ENCODE measurements around the gene OSBPL5.

OSBPL5 gene

DNA sequence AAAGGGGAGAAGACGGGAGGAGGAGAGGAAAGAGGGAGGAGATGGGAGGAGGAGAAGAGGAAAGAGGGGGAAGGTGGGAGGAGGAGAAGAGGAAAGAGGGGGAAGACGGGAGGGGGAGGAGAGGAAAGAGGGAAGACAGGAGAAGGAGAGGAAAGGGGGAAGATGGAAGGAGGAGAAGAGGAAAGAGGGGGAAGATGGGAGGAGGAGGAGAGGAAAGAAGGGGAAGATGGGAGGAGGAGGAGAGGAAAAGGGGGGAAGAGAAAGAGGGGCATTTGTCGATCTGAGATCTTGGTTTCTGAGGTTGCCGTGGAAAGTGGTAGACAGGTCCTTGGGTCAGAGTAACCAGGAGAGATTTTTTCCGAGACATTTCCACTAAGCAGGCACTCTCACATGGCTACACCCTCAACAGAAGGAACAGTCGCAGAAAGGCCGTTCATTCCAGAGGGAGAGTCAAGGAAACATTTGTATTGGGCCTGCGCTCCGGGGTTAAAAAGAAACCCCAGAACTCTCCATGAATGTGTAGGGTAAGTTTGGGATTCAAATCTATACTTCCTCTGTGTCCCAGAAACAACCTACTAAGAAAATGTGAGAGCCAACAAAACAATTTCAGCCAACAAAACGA lies 68.1 kb downstream of the OSBPL5 start:
- DNase-seq, result no peak

DNA sequence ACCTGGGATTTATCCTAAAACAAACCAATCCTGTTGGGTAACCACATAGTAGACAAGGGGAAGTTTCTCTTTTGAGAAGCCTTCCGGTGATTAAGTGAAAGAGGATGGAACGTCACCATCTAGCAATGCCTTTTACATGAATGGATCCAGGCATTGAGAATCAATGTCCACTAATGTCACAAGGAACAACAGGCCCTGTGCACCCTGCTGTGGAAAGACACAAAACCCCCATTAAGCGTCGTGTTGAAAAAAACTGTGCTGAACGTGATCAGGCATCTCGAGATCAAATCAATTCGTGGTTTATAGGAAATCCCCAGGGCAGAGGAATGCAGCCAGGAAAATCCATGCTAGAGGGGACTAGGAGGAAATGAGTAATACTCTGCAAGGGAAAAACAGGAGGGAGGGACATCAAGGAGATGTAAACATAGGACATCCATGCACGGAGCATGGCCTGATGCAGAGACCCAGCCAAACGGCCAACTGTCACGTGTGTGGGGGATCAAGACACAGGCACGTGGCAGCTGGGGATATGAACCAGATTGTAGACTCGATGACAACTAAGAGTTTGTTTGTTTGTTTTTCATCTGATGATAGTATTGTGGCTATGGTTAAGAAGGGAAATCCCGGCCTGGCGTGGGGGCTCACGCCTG lies 69.3 kb downstream of the OSBPL5 start:
- no peak for DNase-seq

DNA sequence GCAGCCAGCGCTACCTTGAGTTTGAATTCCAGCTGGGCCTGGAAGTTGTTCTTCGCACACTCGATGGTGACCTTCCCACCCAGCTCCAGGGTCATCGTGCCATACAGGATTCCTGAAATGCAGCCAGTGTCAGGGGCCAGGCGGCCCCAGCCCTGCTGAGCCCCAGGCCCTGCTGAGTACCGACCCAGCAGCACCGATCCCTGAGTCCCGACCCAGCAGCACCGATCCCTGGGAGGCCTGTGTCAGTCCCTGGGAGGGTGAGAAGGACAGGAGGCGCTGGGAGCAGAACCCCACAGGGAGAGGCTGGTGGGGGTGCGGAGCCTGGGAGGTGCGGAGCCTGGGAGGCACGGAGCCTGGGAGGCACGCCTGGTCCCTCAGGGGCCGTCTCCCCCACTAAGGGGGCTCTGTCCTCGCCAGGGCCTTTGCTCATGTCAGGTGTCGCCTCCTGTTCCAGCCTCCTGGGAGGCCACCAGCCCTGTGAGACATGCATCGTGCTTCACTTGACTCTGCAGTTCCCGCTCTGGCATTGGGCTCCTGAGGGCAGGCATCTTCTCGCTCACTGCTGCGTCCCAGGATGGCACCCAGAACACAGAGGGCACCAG lies 70.8 kb downstream of the OSBPL5 start:
- DNase-seq, result no peak

DNA sequence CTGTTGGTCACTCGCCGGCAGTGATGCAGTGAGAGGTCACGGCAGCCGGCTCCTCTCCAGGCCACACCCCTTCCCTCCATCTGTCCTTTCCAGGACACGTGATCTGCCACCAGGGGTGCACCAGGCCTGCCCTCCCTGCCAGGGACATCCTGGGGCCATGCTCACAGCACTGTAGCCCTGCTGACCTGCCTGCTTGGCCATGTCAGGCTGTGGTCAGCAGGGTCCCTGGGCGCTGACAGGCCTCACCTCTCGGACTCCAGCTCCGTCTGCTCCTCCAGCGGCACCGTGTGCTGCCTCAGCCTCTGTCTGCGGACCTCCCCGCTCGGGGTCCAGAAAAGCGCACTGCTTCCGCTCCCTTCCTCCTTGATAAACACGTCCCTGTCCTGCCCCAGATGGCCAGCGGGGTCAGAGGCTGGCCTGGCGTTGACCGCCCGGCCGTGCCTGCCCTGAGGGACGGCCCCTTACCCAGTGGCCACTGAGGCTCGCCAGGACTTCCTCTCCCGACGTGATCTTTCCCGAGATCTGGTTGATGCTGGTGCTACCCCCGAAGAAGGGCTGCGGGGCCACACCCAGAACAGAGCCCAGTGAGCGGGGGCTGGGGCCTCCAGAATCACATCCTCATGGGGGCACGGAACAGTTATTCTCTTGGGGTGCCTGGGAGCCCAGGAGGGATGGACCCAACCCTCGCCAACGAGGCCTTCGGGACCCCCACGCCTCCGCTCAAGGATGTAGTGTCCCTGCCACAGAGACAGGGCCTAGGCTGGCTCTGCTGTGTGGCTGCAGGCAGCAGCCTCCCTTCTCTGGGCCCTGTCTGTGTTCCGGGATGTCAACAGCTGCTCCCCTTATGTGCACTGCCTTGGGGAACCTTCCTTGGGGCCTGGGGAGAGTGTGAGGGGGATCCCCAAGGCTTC lies 71.6 kb downstream of the OSBPL5 start:
- DNase-seq, result no peak

DNA sequence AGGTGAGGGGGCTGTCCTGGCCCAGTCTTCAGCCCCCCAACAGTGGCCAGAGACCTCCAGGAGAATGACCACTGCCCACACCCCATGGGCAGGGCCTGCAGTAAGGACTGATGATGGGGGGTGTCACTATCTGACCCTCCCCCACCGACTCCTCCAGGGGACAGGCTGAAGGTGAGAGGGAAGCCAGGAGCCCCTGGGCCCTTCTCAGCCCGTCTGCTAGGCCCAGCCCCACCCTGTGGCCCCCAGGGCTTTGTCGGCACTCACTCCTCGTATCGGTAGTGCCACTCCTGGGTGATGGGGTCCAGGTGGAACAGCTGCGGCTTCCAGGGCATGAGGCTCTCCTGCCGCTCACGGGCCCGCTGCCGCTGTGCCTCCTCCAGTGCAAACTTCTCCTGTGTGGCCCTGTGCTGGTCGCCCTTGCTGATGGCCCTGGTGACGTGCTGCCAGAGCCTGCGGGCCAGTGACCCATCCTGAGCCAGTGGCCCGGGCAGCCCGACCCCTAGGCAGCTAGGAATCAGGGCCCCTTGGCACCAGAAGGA lies 72.4 kb downstream of the OSBPL5 start:
- DNase-seq, result no peak

DNA sequence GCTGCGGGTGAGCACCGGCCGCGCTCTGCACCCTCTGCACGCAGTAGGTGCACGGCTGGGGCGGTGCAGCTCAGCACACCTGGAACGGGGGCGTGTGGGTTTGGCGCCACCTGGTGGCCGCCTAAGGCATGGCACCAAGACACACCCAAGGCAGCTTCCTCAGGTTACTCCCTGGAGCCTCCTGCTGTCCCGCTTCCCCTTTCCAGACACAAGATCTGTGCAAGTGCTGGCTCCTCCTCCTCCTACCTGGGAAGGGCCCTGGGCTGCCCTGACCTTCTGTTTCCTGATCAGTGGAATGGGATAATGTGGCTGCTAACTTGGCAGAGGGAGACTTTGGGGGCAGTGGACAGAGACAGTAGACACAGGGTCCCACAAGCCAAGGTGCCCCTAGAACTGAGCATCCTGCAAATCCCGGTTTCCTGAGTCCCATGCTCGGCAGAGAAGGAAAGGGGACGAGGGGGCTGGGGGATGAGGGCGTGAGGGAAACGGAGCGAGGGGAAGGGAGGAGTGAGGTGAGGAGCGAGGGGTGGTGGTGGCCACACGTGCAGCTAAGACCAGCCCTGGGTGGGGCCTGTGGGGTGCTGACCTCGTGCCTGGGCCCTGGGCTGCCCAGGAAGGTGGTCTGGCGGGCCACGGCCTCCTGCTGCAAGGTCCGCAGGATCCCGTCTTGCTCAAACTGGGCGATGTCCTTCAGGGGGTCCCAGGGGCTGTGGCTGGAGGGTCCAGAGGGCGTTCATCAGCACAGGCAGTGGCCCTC lies 73.1 kb downstream of the OSBPL5 start:
- DNase-seq, result peak; percentile 45 to 72 (median 62)

DNA sequence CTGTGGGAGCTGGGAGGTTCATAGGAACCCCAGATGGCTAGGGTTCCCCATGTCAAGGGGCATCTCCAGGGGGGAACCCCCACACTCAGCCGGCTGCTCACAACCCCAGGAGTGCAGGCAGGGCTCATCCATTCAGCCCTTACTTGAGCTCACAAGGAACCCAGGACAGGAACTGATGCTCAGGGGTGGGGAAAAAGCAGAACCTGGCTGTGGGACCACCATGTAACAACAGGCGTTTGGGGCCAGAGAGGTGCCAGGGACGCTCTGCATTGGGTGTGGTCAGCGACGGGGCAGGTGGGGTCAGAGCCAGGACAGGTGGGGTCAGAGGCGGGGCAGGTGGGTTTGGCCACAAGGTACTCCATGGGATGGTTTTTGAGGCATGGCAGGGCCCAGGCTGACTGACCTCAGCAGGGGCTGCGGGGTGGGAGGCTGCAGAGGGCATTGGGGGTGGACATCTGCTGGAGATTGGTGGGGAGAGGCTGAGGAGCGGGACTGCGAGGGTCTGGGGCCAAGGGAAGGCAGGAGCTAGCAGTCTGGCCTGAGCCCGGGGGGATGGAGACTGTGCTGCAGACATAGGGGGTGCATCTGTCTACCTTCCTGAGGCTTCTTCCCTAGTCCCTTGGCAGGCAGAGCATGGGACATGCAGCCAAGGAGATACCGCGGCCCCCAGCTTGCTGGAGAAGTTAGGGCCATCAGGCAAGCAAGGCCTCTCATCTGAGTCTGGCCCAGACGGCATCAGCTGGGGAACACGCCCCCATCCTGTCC lies 73.8 kb downstream of the OSBPL5 start:
- DNase-seq, result no peak

DNA sequence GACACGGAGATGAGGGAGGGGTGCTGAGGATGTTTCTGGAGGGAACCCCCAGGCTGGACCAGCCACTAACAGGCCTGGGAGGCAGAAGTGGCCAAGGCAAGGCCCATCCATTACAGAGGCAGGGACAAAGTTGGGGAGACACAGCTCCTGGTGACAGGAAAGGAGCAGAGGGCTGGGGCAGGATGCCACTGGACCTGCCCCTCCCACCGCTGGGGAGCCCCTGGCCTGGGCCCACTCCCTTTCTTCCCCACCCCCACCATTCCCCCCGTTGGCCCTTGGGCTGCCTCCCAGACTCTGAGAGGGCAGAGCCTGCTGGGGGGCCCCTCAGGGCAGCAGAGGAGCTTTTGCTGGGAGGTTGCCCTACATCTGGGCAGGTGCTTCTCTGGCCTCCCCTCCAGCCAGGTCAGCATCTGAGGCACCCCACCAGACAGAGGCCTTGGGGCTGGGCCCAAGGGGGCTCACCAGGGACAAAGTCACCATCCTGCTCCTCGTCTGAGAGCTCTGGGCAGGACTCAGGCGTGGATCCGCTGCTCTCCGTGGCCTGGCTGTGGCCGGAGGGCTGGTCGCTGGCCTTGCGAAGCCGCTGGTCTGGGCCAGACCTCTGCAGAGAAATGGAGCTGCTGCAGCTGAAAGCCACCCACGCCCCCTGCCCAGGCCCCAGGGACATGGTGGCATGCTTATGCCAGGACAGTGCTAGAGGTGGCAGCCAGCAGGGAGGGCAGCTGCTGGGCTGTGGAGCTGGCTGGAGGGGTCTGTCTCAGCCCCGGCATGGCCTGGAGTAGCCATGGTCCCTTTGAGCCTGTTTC lies 74.8 kb downstream of the OSBPL5 start:
- no peak for DNase-seq

DNA sequence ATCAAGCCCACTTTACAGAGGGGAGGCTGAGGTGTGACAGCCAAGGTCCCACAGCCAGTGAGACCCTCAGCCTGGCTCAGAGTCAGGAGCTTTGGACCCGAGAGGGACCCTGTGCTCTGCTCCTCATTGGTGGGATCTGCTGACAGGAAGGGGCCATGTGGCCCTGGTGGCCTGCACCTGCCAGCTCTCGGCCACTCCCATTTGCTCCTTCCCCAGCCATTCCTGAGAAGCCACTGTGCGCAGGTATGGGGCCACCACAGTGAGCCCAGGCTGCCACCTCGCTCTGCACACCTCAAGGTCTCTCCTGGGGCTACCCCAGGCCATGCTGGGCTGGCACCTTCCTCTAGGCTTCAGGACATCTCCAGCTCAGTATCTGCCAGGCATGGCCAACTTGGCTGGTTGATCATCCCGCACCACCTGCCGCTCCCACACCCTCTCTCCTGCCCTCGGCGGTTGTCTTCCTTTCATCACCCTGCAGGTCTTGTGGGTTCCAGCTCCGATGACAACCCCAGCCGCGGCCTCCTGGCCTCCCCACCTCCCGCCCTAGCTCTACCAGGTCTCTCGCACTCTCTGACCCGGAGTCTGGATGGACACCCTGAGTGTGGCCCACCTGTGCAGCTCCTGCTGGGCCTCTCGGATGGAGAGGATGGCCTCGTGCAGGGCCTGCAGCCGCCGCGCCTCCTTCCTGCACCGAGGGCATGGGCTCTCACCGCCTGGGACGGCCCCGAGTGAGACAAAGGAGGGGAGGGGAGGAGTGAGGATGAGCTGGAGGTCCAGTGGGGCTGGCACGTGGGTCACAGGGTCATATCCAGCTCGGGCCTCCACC lies 75.7 kb downstream of the OSBPL5 start:
- DNase-seq, result no peak

DNA sequence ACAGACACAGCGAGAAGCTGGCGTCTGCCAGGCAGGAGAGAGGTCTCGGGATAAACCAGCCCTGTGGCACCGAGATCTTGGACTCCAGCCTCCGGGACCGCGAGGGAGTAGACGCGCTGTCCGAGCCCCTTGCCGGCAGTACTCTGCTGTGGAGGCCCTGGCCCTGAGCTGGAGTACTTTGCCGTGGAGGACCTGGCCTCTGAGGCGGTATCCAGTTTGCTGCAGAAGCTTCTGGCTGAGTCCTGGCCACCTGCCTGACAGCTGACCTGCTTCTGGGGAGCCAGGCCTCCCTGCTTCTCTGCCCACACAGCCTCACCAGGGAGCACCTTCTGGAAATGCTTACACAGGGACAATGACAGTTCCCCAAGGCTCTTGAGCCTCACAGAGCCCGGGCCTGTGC lies 76.3 kb downstream of the OSBPL5 start:
- DNase-seq, result no peak

DNA sequence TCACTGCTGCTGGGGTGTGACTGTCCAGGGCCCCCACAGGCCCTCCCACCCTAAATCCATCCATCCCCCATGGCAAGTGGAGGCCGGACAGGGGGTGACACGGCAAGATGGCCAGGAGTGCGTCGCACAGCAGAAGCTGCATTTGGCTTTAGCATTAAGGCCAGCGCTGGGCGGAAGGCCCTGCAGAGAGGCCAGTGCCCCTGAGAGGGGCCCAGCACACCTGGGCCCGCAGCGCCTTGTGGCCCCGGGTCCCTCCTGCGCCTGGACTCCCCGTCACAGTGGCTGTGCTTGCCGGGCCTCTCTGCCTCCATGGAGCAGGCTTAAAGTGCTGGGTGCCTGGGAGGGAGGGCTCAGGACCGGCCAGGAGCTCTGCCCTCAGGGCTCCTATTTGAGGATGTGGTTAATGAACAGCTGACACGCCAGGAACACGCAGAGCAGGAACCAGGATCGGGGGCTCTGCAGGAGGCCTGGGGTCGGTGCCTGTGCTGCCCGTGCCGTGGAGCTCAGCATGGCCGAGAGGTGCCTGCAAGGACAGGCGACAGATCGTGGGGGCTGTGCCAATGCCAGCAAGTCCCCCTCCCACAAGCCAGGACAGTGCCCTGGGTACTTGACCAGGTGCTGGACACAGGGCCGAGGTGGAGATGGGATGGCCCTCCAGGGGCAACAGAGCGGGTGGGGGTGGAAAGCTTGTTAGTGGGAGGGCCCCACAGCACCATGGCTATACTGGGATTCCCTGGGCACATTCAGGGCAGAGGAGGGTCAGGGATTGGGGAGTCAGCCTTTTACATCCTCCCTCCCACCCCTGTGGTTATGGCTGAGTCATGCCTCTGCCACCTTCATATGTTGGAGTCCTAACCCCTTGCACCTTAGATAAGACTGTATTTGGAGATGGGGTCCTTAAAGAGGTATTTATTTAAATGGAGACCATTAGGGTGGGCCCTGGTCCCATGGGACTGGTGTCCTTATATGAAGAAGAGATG lies 77.0 kb downstream of the OSBPL5 start:
- DNase-seq, result no peak

DNA sequence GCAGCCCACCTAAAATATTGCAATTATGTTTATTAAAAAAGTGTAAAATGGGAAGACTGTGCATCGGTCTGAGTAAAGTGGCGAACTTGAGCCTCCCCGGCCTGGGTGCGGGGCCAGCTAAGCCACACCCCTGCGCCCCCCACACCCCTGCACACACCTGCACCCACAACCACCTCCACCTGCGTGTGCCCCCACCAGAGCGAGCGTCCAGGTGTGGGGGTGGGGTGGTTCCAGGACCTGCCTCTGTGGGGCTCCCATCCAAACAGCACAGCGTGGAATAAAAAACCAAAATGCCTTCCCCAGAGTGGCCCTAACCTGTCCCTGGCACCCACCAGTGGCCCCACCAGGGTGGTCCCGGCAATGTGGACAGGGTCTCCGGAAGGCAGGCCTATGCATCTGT lies 77.7 kb downstream of the OSBPL5 start:
- DNase-seq, result no peak

DNA sequence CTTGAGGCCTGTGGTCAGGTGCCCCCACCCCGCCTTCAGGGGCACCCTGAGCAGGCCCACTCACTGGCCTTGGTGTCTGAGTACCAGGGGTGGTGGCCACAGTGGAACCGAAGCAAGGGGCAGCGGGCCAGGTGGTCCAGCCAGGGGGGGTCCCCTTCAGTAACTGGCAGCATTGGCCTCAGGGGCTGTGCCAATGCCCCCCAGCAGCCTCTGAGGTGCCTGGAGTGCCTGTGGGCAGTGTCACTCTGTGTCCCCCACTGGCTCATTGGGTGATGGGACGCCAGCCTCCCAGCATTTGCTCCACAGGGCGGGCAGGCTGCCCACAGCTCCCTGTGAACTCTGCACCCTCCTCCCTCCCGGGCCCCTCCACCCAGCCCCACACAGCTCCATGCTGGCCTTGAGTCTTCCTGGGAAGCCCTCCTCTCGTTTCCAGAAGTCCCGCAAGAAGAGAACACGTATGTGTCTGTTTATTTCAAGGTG lies 78.4 kb downstream of the OSBPL5 start:
- no peak for DNase-seq

DNA sequence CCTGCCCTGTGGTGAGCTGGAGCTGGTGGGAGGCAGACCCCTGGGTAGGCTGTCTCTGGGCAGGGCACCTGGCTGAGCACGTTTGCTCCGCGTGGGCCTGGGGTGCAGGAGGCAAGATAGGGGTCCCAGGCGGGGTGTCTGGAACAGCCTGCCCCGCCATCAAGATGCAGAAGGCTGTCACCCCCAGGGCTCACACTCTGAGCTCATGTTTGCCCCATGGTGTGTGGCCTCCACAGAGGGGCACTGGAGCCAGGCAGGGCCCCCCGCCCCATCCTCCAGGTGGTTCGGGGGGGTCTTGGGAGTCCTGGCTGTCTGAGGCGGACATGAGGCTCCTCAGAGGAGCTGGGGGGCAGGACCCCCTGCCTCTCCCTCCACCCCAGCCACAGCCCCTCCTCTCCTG lies 79.0 kb downstream of the OSBPL5 start:
- DNase-seq, result no peak

DNA sequence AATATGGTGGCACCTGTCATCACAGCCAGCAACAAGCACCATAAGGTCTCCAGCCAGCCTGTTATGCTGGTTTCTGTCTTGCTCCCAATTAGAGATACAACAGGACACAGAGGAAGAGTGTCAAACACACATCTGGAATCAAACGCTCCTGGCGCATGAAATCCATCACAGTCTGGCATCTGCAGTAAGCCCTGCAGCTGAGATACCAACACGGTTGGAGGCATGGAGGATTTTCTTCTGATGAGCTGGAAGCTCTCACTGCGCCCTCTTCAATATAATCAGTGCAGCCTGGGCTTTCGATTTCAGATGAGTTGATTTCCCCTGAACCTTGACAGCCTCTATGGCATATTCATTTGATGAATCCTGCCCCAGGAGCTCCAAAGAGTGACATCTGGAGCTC lies 80.1 kb downstream of the OSBPL5 start:
- no peak for DNase-seq

DNA sequence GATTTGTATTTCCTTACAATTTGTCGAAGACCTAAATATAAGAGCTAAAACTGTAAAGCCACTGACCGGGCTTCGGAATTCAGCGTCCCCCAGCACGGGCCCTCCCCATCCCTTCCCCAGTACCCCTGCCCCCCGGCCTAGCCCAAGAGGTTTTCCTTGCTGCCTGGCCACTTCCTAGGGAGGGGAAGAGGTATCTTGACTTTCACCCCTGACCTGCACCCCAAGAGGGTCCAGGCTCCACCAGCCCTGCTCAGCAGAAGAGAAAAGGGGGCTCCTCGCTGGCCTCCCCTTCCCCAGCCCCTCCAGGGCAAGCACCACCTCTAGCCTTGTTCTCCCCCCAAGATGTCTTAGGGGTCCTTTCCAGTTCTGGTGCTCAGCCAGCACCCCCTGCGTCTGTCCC lies 81.8 kb downstream of the OSBPL5 start:
- no peak for DNase-seq

DNA sequence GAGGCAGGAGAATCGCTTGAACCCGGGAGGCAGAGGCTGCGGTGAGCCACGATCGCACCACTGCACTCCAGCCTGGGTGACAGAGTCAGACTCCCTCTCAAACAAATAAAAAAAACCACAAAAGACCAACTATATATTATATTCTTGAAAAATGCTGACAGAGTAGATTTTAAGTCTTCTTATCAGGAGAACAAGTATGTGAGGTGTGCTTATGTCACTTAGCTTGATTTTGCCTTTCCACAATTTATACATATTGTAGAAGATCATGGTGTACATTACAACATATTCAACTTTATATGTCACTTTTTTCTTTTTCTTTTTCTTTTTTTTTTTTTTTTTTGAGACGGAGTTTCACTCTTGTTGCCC lies 83.7 kb downstream of the OSBPL5 start:
- no peak for DNase-seq

DNA sequence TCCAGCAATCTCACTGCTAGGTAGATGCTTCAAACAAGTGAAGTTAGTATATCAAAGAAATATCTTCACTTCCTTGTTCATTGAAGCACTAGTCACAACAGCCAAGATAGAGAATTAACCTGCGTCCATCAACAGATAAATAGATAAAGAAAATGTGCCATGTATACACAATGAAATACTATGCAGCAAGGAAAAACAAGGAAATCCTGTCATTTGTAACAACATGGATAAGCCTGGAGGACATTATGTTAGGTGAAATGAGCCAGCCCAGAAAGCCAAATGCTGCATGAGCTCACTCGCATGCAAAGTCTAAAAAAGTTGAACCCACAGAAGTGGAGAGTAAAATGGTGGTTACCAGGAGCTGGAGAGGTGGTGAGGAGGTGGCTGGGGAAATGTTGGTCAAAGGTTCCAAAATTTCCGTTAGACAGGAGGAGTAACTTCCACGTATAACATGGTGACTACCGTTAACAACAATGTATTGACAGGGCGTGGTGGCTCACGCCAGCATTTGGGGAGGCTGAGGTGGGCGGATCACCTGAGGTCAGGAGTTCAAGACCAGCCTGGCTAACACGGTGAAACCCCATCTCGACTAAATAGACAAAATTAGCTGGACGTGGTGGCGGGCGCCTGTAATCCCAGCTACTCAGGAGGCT lies 84.3 kb downstream of the OSBPL5 start:
- DNase-seq, result no peak

Data from T-helper 1 cell (primary cell).